ENCODE measurements around the gene C10orf53.

GRCh38 chr10:49634069-49634660, 45.3 kb upstream of the C10orf53 start:
- TF ChIP-seq ZBTB10 (tag by site-specific recombination; IDR thresholded peaks at IDR 0.05), result no peak
- TF ChIP-seq ZFHX2 (tag by site-specific recombination; conservative IDR thresholded peaks at IDR 0.05), result no peak
- no peak for TF ChIP-seq CTCF (tag by site-specific recombination; IDR thresholded peaks at IDR 0.05)
- TF ChIP-seq ZNF600 (tag by site-specific recombination; IDR thresholded peaks at IDR 0.05), result no peak
- TF ChIP-seq ZNF138 (tag by site-specific recombination; IDR thresholded peaks at IDR 0.05; ENCODE audit: borderline replicate concordance), result no peak
